Measurements from ENCODE around the gene CTNNA2. TPM values are rescaled to one million over a fixed set of nuclear protein-coding genes. Genes with fewer than 3 reads are reported as not detected.

The CTNNA2 gene
- polyA plus RNA-seq, 1 of the 3 experiments (the other 2 are of a cell fraction): 0.30 TPM

- TF ChIP-seq USF1 (IDR thresholded peaks at IDR 0.05; ENCODE audit: borderline replicate concordance, low read depth) (no peak), SMC3 (IDR thresholded peaks at IDR 0.05; ENCODE audit: low read depth, low read length) (no peak), SIN3A (IDR thresholded peaks at IDR 0.05; ENCODE audit: borderline replicate concordance, low read depth, low read length) (no peak), ELF1 (IDR thresholded peaks at IDR 0.05) (no peak), FOXM1 (IDR thresholded peaks at IDR 0.05; ENCODE audit: low read depth) (no peak)
Observed at GRCh38 chr2:79857888-79858287, 345.0 kb downstream of the CTNNA2 start (continued).

GRCh38 chr2:79860228-79861058, 347.6 kb downstream of the CTNNA2 start:
- POLR2A ChIA-PET: no interaction called here
- no peaks in the 10 kb centered on the region for H3K79me2 ChIP-seq (ENCODE audit: insufficient read depth)
- H2AFZ ChIP-seq (ENCODE audit: low read depth): no peak overlapping the region
- H3F3A ChIP-seq (replicated peaks; ENCODE audit: insufficient read depth): no peaks in the 10 kb centered on the region
- H4K20me1 ChIP-seq (ENCODE audit: insufficient read depth): no peaks in the 10 kb centered on the region
- H3K9me3 ChIP-seq: no peaks in the 10 kb centered on the region
- H3K4me1 ChIP-seq (ENCODE audit: control insufficient read depth in 1 of 2, insufficient read depth in 2 of 2, low read depth in 1 of 2, low read length in 1 of 2): peaks cover 0 to 2% of the 10 kb centered on the region in 2 experiments; a peak in 1 of 4 replicates
- H3K36me3 ChIP-seq (replicated peaks in 1 of 2; ENCODE audit: control insufficient read depth in 1 of 2, insufficient read depth in 2 of 2, low read length in 1 of 2): no peaks in the 10 kb centered on the region
- H3K27me3 ChIP-seq (ENCODE audit: insufficient read depth): no peaks in the 10 kb centered on the region
- no peak overlapping the region for H3K9ac ChIP-seq
- DNase-seq: peak; percentile 63
- H3K9me2 ChIP-seq: no peaks in the 10 kb centered on the region
- WGBS (ENCODE audit: low lambda C conversion rate): 32% methylated on average over 10 of the region's 10 CpGs
- H3K4me2 ChIP-seq: no peak overlapping the region
- no peak overlapping the region for H3K4me3 ChIP-seq (ENCODE audit: low read depth in 2 of 2, low read length in 1 of 2)
- no peak overlapping the region for H3K27ac ChIP-seq (ENCODE audit: low read depth in 2 of 2, low read length in 1 of 2)
- TF ChIP-seq RAD21 (IDR thresholded peaks at IDR 0.05; ENCODE audit: low read length): peak; percentile 90
- TF ChIP-seq SMC3 (IDR thresholded peaks at IDR 0.05; ENCODE audit: low read depth, low read length): peak; percentile 67; the same call in 1 of the 2 replicates
- no peak for TF ChIP-seq TCF12 (IDR thresholded peaks at IDR 0.05)
- TF ChIP-seq CTCF (IDR thresholded peaks at IDR 0.05): peak; percentile 59
- CTCF ChIA-PET: interaction anchor here (0.6 to 3.0 kb wide), 20 partner anchors 9 to 649 kb away, joined by 3 to 22 read pairs (median 3); no protein-coding TSS in a partner anchor

GRCh38 chr2:79861059-79861374, 348.2 kb downstream of the CTNNA2 start:
- no peak for DNase-seq
- Histone ChIP-seq H3K36me3 (replicated peaks in 1 of 2; ENCODE audit: control insufficient read depth in 1 of 2, insufficient read depth in 2 of 2, low read length in 1 of 2) (no peaks in the 10 kb centered on the region), H2AFZ (ENCODE audit: low read depth) (no peak overlapping the region), H4K20me1 (ENCODE audit: insufficient read depth) (no peaks in the 10 kb centered on the region), H3K27ac (ENCODE audit: low read depth in 2 of 2, low read length in 1 of 2) (no peak overlapping the region), H3K4me2 (no peak overlapping the region), H3K9ac (no peak overlapping the region), H3K9me3 (no peaks in the 10 kb centered on the region), H3F3A (replicated peaks; ENCODE audit: insufficient read depth) (no peaks in the 10 kb centered on the region), H3K9me2 (no peaks in the 10 kb centered on the region), H3K27me3 (ENCODE audit: insufficient read depth) (no peaks in the 10 kb centered on the region), H3K79me2 (ENCODE audit: insufficient read depth) (no peaks in the 10 kb centered on the region), H3K4me3 (ENCODE audit: low read depth in 2 of 2, low read length in 1 of 2) (no peak overlapping the region), H3K4me1 (ENCODE audit: control insufficient read depth in 1 of 2, insufficient read depth in 2 of 2, low read depth in 1 of 2, low read length in 1 of 2) (no peaks in the 10 kb centered on the region; a peak in 1 of 4 replicates)
- 24% methylated on average over 1 of the region's 1 CpG for WGBS (ENCODE audit: low lambda C conversion rate)
- POLR2A ChIA-PET: no interaction called here
- CTCF ChIA-PET: interaction anchor here (0.7 to 3.0 kb wide), 19 partner anchors 12 to 650 kb away, joined by 3 to 22 read pairs (median 3); no protein-coding TSS in a partner anchor
- TF ChIP-seq ELF1 (IDR thresholded peaks at IDR 0.05) (no peak), NRF1 (IDR thresholded peaks at IDR 0.05; ENCODE audit: low read depth, low read length) (no peak), TEAD4 (IDR thresholded peaks at IDR 0.05; ENCODE audit: borderline replicate concordance, insufficient read depth) (no peak), RXRA (IDR thresholded peaks at IDR 0.05; ENCODE audit: borderline replicate concordance, low read depth) (no peak), FOXJ3 (CRISPR knock-in tag; IDR thresholded peaks at IDR 0.05) (no peak), ZBTB33 (IDR thresholded peaks at IDR 0.05; ENCODE audit: borderline replicate concordance, low read depth) (no peak), RAD21 (IDR thresholded peaks at IDR 0.05; ENCODE audit: low read length) (no peak), POLR2AphosphoS5 (IDR thresholded peaks at IDR 0.05; ENCODE audit: low read depth, low read length) (no peak), NFIC (IDR thresholded peaks at IDR 0.05; ENCODE audit: borderline replicate concordance) (no peak), REST (IDR thresholded peaks at IDR 0.05; ENCODE audit: low read depth, low read length) (no peak), FOSL2 (IDR thresholded peaks at IDR 0.05; ENCODE audit: borderline replicate concordance, low read depth) (no peak)

Measured in SK-N-SH (cell line).